Forelimb muscle (tissue), 1 donor: ENCODE data around the gene PJA2. TPM values are rescaled to one million over a fixed set of nuclear protein-coding genes. Genes with fewer than 3 reads are reported as not detected.
A peak's percentile ranks its signal among the peaks of the same experiment; 100 is the strongest.

Experiments used
- DNase-seq: peaks from one replicate; pipeline ENCODE4 v3.0.0-alpha.2; 2013; ENCODE audit warnings: low read depth
- polyA plus RNA-seq: library from polyadenylated mRNA; unstranded; fragments of 120-200 nt; gene quantifications from one replicate; pipeline ENCODE4 v1.2.1, GENCODE V29; 2013; ENCODE audit not compliant: insufficient read length

PJA2 gene
- polyA plus RNA-seq, 1 donor, result 120 TPM

DNA sequence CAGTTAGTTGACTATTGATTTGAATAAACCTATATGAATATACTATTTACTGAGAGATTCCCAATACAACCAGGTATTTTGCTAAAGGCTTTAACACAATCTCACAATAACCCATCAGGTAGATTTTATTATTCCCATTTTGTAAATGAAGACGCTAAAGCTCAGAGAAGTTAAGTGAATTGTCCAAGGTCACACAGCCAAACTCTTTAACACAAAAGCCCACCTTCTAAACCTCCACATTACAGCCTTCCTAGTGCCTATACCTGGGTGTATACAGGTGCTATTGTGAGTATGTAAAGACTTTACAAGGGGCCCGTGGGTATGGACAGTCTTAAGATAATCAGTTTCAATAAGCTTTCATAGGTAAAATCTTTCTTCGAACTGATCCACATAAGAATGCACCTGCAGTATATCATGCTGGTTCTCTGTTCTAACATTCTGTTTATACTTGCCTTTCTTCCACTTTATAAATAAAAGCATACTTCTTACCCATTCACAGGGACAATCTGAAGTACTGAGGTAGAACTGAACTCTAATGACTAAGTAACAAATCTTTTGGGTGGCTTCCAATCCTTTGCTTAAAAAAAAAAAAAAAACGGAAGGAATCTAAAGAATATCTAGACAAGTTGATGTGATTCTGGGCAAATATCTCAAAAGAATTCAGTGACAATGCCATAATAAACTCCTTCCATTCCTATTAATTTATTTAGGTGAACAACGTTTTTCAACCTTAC lies 59.1 kb downstream of the PJA2 start:
- DNase-seq, result no peak

DNA sequence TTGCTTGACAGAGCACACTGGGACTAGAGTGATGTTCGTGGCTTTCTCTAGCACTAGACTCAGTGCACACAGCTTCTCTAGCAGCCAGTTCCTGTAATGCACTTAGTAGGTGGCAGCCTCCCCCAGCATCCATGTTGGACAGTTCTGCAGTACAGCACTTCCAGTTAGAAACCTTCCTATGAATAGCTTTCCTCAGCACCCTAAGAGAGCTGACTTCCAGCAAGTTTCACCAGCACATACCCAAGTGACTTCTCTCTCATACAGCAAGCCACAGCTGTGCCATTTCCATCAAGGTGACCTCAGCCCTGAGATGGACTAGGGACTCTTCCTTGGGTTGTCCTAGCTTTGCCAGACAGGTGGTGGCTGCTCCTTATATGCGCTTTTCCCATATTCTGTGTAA lies 60.4 kb downstream of the PJA2 start:
- no peak for DNase-seq

DNA sequence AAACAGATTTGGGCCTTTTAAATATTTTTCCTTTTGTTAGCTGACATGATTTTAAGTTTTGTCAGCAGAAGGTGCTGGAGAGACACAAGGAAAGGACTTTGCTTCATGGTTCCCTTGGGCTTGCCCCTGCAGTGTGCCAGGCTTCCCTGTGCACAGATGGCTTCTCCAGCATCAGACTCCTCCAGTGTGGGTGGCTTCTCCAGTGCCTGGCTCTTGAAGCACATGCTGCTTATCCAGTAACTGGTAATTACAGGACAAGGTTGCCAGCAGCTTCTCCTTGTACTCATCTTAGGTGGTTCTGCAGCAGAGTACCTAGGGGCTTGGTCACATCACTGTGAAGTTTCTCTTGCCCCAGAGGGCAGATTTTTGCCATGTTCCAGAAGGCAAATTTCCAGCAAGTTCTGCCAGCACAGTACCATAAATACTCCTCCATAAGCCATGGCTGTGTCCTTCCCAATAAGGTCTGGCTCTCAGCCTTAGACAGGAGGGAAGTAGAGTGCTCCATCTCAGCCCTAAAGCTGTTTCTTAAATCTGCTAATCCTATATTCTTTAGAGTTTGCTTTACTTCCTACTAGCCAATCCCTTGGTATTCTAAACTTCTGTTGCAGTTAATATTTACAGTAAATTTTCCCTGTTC lies 62.4 kb downstream of the PJA2 start:
- DNase-seq, result no peak

DNA sequence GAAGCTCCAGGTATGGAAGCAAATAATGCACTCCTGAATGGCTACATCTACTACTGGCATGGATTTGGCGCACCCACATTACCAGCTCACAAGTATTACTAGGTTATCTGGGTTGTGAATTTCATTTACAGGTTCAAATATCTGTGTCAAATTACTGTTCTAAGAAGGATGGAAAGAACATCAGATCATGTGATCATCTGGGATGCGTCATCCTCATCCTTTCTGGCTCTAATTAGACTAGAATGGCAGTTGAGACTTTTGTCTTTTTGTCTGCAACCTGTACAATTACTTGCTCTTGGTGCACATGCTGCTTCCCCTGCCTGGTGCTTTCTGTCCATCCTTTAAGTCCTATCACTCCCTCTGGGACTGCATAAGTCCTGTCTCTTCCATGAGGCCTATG lies 64.1 kb downstream of the PJA2 start:
- no peak for DNase-seq

DNA sequence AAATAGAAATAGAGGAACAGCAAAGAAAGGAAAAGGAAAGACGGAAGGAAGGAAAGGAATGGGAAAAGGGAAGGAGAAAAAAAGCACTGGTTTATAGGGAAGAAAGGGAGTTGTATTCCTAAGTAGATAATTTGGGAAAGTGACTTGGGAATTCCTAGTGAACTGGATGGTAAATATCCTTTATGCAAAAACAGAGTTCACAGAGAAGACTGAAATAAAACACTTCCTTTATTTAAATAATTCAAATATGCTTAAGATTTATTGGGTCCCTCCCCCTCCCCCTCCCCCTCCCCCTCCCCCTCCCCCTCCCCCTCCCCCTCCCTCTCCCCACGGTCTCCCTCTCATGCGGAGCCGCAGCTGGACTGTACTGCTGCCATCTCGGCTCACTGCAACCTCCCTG lies 69.4 kb downstream of the PJA2 start:
- DNase-seq, result no peak

DNA sequence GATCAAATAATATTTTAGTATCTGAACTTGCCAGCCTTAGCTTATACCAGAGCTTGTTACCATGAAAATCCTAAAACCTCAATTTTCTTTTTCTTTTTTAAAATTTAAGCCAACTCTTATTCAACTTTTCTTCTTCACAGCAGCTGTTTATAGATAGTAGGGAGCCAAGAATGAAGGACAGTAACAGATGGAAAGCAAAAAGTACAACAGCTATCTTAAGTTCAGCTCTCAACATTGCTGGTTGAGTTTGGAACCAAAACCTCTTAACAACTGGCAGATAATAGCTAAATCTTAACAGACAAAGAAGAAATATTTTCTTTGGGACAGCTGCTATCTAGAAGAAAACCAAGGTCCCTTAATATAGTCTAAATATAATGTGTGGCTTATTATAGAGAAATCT lies 74.7 kb downstream of the PJA2 start:
- peak; percentile 38 for DNase-seq

DNA sequence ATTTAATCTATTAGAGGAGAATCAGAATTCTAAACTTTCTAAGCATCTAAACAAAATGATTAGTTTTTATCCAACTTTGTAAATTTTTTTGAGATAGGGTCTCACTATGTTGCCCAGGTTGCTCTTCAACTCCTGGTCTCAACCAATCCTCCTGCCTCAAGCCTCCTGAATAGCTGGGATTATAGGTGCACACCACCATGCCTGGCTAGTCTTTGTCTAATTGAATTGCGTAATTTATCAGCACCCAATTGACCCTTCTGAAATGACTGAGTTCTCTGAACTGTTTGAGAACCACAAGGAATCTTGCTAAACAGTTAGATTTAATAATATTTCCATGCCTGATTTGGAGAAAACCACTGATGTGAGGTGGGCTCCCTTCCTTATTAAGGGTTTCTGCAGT lies 75.7 kb downstream of the PJA2 start:
- no peak for DNase-seq

DNA sequence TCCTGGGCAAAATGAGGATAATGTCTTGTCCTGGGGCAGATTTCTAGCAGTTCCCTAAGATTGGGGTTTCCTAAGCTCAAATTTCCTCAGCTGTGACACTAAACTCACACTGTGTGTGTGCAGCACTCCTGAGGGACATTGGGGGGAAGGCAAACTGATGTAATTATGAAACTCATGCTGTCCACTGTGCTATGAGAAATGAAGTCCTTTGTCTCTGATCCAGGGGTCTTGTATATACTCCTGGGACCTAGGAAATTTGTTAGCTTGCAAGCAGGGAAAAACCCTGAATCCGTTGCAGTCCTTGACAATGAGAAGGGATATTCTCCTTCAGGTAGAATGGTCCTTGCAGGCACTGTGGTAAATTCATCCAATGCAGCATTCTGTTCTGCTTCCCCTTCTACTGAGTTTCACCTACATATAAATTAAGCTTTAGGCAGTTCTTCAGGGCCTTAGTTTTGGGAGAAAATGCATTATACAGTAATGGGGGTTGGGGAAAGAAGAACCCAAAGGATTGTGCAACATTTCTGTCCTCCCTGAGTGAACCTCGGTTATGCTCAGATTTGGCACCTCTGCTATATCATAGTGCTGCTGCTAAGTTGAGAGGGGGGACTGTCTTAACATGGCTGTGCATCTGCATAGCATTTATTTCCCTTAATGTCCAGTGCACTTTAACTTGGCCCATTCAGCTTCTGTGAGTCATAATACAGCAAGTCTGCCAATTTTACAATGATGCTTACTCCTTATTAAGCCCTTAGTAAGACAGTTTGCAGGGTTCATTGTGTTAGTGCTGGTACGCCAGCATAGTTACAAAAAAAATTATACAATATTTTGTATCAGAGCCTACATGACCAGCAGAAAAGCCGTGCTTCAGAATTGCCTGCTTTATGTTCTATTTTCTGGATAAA lies 80.2 kb downstream of the PJA2 start:
- peak; percentile 91 for DNase-seq

DNA sequence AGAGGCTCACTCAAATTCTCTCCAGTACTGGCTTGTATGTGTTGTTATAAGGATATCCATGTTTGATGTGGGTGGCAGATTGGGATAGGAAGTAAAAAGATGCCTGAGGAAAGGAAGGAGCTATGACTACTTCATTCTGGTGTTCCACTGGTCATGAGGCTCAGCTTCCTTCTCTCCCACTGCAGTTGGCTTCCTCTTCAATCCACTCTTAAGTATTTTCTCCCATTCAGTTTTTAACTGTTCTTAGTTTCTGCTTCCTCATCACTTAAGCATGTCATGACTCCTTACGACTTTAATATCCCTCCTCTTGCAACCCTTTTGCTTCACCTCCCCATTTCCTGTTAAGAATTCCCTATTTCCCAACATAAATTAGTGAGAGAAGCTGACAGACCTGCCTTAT lies 81.1 kb downstream of the PJA2 start:
- no peak for DNase-seq

DNA sequence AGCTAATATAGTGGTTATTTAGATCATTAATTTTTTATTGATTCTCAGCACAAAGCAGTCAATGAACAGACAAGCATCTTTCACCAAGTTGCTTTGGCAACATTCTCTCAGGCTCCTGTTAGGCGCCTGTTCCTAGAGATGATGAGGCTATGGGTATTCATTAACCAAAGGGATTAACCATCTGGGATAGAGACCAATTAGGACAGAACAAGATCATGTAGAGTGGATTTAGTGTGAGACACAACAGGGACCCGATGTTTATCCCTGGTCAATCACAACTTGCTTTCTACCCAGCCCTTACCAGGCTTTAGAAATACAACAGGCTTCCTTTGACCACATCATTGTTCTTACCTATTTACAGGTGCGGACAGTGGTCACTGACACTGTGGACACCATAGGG lies 82.2 kb downstream of the PJA2 start:
- no peak for DNase-seq

DNA sequence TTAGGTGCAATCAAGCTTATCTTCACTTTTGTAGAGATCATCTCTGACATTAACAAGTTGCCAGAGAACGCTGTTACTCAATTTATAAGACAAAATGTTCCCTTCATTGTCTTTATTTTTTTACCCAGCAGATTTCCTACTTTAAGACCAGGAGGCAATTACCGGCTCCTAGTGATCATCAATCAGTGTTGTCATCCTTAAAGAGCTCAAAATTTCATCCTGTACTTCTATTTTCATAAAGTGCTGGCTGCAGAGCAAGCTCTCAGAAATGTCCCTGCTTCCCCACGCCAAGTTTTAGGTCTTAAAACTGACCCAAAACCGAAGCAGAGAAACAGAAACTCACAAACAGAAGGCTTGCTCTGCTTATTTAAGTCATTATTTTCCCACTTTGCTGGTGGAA lies 82.9 kb downstream of the PJA2 start:
- no peak for DNase-seq

DNA sequence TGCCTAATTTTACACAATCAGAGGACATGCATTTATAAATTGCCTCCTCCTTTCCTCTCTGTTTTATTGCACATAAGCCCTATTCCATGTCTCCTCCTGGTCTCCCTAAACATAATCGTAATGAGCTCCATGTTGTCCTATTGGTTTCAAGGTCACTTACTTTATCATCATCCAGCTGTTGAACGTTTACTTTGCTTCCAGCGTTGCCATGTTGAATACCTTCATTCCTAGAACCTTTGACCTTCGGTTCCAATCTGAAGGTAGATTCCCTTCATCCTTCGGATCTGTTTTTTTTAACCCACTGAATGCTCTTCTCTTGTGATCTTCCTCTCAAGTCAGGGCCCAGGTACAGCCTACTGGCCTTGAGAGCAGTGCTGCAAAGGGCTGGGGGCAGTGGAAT lies 84.3 kb downstream of the PJA2 start:
- DNase-seq, result no peak

DNA sequence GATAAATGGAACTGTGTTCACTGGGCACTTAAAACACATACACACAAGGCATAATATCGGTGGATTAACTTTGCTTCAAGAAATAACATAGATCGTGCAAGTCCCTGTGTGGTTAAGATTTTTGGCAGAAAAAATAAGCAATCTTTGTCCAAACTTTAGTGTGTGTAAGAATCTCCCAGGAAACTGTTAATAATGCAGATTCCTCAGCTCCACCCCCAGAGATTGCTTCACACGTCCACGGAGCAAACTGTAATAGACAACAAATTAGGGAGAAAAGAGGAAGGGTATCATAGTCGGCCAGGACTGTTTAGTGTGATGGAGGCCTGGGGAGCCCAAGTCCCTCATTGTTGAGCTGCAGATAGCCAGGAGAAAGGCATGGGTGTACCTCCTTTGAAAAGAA lies 84.8 kb downstream of the PJA2 start:
- DNase-seq, result no peak

DNA sequence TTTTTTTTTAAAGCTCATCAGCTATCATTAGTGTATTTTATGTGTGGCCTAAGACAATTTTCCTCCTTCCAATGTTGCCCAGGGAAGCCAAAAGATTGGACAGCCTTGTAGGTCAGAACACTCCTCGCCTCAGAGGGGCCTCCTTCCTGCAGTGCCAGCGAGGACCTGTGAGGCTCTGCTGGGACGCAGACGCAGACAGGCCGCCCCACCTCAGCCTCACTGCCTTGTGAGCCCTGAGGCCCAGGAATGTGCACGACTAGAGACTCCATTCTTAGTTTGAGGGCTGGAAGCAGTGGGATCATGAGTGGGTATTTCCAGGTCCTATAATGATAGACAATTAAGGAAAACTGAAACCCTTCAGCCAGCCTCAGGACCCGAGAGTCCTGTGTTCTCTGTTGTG lies 85.4 kb downstream of the PJA2 start:
- no peak for DNase-seq

DNA sequence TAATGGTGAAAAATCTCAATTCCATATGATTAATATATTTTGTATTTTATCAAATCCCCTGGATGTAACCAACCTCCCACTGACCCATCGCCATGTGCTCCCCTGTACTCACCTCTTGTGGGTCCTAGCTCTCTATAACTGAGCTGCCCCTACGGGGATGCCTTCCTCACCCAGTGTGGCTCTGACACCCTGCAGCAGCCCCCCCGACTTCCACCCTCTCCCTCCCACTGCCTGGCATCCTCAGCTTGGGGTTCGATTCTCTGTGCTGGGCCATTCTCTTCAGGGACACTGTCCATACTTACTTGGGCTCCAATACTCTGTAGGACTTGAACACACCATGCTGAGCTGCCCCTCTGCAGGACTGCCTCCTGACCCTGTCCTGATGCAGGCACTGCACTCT lies 87.1 kb downstream of the PJA2 start:
- no peak for DNase-seq

DNA sequence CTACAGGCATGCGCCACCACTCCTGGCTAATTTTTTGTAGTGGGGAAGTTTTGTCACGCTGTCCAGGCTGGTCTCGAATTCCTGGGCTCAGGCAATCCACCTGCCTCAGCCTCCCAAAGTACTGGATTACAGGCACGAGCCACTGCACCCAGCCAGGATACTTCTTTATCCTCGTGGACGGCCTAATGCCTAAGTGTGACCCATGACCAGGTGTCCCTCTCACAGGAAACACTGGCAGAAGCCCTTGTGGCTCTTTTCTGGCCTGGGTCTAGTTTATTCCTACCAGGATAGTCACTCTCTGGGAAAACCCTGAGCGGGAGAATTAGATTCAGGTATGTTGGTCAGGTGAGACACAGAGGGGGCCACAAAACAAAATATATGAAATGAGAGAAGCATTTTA lies 90.4 kb downstream of the PJA2 start:
- DNase-seq, result no peak

DNA sequence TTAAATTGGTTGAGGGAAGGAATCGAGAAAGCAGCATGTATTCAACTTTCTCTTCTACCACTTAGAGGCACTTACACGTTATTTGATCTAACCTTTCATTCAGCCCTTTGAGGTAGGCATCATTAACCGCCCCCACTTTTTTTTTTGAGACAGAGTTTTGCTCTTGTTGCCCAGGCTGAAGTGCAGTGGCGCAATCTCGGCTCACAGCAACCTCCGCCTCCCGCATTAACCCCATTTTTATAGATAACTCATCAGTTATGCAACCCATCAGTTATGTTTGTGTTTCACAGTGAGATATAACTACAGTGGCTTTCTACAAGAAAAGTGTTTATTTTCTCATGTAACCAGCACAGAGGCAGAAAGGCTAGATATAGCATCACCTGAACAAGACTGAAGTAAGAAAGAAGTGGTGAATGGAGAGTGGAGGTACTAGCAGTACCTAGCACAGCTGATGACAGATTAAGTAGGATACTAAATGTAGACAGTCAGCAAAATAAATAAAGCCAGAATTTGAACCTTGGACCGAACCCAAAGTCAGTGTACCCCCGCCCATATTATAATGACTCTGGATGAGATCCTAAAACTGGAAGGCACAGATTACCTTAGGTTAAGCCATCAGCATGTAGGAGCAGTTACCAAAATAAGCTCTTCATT lies 91.2 kb downstream of the PJA2 start:
- no peak for DNase-seq

DNA sequence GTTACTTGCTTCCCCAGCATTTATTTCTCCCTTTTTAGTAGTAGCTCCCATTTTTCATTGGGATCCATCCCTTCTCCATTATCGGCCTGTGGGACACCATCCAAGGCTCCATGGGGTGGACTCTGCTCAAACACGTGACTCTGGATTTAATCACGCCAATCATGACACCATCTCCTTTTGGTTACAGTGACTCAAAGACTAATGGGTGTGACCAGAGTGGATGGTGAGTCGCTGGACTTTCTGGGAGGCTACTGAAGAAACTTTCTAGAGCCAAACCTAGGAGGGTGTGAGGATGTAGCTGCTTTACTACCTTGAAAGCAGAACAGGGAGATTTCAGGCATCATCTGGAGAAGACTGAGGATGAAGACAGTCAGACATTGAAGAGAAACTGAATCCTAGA lies 93.1 kb downstream of the PJA2 start:
- DNase-seq, result no peak

DNA sequence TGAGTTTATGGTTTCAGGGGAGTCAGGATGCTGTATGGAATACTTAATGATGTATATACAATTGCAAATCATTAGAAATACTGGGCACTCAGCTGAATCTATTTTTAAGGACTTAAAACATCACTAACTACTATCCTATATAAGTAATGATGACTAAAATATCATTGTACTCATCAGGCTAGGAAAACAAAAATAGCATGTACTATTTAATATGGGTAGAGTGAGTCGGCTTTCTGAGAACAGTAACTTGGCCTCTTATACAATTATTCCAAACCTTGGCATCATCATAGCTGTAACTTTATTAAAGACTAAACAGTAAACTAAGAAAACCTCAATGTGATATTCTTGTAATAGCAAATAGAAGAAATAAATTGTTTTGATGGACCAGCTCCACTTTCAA lies 94.5 kb downstream of the PJA2 start:
- no peak for DNase-seq

DNA sequence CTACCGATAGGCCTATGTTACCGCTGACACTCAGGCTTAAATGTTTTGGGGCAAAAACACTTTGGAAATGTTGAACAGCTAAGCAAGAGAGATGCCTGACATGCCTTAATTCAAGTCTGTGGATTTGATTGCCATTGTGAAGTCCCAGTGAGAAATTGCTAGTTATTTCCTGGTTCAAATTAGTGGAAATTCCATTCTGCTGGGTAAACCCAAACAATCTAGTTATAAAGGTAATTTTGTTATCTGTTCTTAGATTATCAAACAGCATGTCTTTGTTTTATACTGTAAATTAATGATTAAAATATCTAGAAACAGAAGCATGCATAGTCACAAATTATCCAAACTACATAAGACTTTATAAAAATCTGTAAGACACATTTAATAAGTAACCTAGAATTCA lies 96.6 kb downstream of the PJA2 start:
- DNase-seq, result no peak

DNA sequence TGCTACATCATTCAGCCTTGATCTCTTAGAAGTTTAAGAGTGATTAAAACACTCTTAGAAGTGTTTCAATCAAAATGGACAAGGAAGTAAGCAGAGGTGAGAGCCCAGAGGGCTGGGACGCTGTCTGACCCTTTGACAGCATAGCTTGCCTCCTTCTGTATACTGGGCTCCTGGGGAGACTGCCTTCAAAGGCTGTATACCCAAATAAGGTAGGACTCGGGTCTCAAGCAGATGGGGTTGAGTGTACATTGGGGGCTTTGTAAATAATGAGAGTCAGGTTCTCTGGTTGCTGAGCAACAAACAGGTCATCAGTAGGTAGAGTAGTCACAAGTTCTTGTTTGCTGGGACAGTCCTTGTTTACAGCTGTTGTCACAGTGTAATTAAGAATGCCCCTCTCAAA lies 97.1 kb downstream of the PJA2 start:
- no peak for DNase-seq

DNA sequence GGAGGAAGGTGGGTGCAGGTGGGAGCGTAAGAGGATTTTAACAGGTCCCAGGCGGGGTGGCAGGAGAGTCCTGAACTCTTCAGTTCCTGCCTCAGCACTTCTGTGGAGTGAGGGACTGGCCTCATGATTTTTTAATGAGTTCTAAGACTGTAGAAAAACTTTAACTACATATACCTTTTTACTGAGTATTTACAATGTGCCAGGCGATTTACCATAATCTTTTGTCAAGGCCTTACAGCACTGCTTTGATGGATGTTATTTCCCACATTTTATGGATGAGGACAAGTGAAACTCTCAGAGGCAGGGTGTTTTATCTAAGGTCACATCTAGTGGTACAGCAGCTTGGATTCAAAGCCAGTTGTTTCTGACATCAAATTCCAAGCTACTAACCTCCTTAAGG lies 99.5 kb downstream of the PJA2 start:
- no peak for DNase-seq
